ENCODE results near the gene HOXD11. TPM values are rescaled to one million over a fixed set of nuclear protein-coding genes. Genes with fewer than 3 reads are reported as not detected.

HOXD11 gene
- total RNA-seq, 1 experiment from 2014 or later, result not detected

DNA sequence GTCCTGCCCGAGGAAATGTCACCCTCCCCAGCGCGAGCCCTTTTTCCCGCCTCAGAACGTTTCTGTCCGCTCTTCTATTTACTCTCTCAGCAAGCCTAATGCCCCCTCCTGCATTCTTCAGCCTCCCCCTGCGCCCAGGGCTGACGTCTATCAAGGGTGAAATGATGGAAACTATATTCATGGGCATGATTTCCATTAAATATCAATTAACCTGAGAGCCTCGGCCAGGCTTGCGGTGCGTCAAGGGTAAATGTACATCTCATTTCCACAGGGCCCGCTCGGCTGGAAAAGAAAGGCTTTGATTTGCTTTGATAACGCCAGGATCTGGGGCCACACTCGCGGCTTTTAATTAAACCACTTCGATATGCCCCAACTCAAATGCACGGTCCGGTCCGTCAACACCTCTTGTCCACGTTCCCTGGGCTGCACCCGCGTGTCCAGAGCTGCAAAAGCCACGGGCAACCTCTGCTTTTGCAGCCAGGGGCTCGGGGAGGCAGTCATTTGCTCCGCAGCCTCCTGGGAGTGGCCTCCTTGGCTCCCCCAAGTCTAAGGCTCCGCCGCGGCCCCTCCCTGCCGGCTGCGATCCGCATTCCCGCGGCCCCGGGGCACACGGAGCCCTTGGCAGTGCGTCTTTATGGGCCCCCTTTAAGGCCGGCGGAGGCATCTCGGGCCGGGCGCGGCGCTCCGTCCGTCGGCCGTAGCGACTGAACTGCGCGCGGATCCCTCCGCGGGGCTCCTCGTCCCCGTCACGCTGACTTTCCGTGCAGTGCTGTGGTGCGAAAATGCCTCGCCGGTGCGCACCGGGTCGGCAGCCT, 22.1 kb downstream of the HOXD11 start, which contains the start of gene HOXD8:
Gene HOXD8, plus strand, starts transcription at position 724 of the 815 bp plus-strand sequence. CDS start 662 bp downstream, outside the sequence.
- H3K27me3 Mint-ChIP-seq (ENCODE audit: insufficient read depth, unreplicated experiment), result peaks cover 3% of the 10 kb centered on the region
- BruUV-seq (replicated peaks), result no TSS peak
- POLR2A ChIA-PET, result no interaction called here
- TF ChIP-seq, protein P1, sequence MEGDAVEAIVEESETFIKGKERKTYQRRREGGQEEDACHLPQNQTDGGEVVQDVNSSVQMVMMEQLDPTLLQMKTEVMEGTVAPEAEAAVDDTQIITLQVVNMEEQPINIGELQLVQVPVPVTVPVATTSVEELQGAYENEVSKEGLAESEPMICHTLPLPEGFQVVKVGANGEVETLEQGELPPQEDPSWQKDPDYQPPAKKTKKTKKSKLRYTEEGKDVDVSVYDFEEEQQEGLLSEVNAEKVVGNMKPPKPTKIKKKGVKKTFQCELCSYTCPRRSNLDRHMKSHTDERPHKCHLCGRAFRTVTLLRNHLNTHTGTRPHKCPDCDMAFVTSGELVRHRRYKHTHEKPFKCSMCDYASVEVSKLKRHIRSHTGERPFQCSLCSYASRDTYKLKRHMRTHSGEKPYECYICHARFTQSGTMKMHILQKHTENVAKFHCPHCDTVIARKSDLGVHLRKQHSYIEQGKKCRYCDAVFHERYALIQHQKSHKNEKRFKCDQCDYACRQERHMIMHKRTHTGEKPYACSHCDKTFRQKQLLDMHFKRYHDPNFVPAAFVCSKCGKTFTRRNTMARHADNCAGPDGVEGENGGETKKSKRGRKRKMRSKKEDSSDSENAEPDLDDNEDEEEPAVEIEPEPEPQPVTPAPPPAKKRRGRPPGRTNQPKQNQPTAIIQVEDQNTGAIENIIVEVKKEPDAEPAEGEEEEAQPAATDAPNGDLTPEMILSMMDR (IDR thresholded peaks at IDR 0.05; ENCODE audit: unreplicated experiment), result no peak
- no peaks in the 10 kb centered on the region for H3K9me3 Mint-ChIP-seq (ENCODE audit: unreplicated experiment)
- H3K4me1 Mint-ChIP-seq (ENCODE audit: insufficient read depth, unreplicated experiment), result no peaks in the 10 kb centered on the region
- no peak within 1 kb of the TSS for H3K4me3 Mint-ChIP-seq (ENCODE audit: unreplicated experiment)
- CTCF ChIA-PET, result interaction anchor here (3.1 to 4.4 kb wide), 4 partner anchors 11 to 1019 kb away, joined by 25 to 100 read pairs (median 50); no protein-coding TSS in a partner anchor
- no peak for DNase-seq (ENCODE audit: unreplicated experiment)
- intact Hi-C loops (cut with micrococcal nuclease), result loop anchor here (5.0 kb wide), 1 partner anchor 1033 kb away; no protein-coding TSS in a partner anchor
- H3K27ac Mint-ChIP-seq (ENCODE audit: low read depth, unreplicated experiment), result no peak within 1 kb of the TSS
- no peaks in the 10 kb centered on the region for H3K36me3 Mint-ChIP-seq (ENCODE audit: insufficient read depth, unreplicated experiment)

- no peak overlapping the region for H3K27ac Mint-ChIP-seq (ENCODE audit: low read depth, unreplicated experiment)
- no peaks in the 10 kb centered on the region for H3K9me3 Mint-ChIP-seq (ENCODE audit: unreplicated experiment)
- no TSS peak for BruUV-seq (replicated peaks)
- no peaks in the 10 kb centered on the region for H3K4me1 Mint-ChIP-seq (ENCODE audit: insufficient read depth, unreplicated experiment)
- H3K36me3 Mint-ChIP-seq (ENCODE audit: insufficient read depth, unreplicated experiment), result no peaks in the 10 kb centered on the region
- POLR2A ChIA-PET, result no interaction called here
- TF ChIP-seq, protein P1 (IDR thresholded peaks at IDR 0.05; ENCODE audit: unreplicated experiment), result no peak
- DNase-seq (ENCODE audit: unreplicated experiment), result no peak
- intact Hi-C loops (cut with micrococcal nuclease), result loop anchor here (5.0 kb wide), 1 partner anchor 1033 kb away; no protein-coding TSS in a partner anchor
- H3K4me3 Mint-ChIP-seq (ENCODE audit: unreplicated experiment), result no peak overlapping the region
- no peaks in the 10 kb centered on the region for H3K27me3 Mint-ChIP-seq (ENCODE audit: insufficient read depth, unreplicated experiment)
- CTCF ChIA-PET, result interaction anchor here (4.3 kb wide), 1 partner anchor 1019 kb away, joined by 27 read pairs; no protein-coding TSS in a partner anchor
Measured at GRCh38 chr2:176129813-176130146, 22.7 kb downstream of the HOXD11 start.

- no peaks in the 10 kb centered on the region for H3K4me1 Mint-ChIP-seq (ENCODE audit: insufficient read depth, unreplicated experiment)
- H3K36me3 Mint-ChIP-seq (ENCODE audit: insufficient read depth, unreplicated experiment), result no peaks in the 10 kb centered on the region
- no peak overlapping the region for H3K27ac Mint-ChIP-seq (ENCODE audit: low read depth, unreplicated experiment)
- ChIA-PET CTCF (interaction anchor here (0.6 to 4.7 kb wide), 8 partner anchors 10 to 1018 kb away, joined by 3 to 50 read pairs (median 6); no protein-coding TSS in a partner anchor), POLR2A (interaction anchor here (0.5 kb wide), 1 partner anchor 16 kb away, joined by 3 read pairs; no protein-coding TSS in a partner anchor)
- no peaks in the 10 kb centered on the region for H3K9me3 Mint-ChIP-seq (ENCODE audit: unreplicated experiment)
- no peak for DNase-seq (ENCODE audit: unreplicated experiment)
- H3K27me3 Mint-ChIP-seq (ENCODE audit: insufficient read depth, unreplicated experiment), result no peaks in the 10 kb centered on the region
- intact Hi-C loops (cut with micrococcal nuclease), result no loop called here
- no peak overlapping the region for H3K4me3 Mint-ChIP-seq (ENCODE audit: unreplicated experiment)
- TF ChIP-seq, protein P1 (IDR thresholded peaks at IDR 0.05; ENCODE audit: unreplicated experiment), result no peak
- no TSS peak for BruUV-seq (replicated peaks)
Measured at GRCh38 chr2:176130147-176130956, 23.3 kb downstream of the HOXD11 start.
